ENCODE results near the gene DYSF.

Gene DYSF

GRCh38 chr2:71610671-71611070, 157.3 kb downstream of the DYSF start:
- DNase-seq (ENCODE audit: low read depth): no peak
- no peak for TF ChIP-seq CTCF (IDR thresholded peaks at IDR 0.05; ENCODE audit: low read depth, low read length, missing control alignments)
- H3K4me3 ChIP-seq (ENCODE audit: low read depth, low read length): no peak overlapping the region

GRCh38 chr2:71611247-71611646, 157.9 kb downstream of the DYSF start:
- no peak for TF ChIP-seq CTCF (IDR thresholded peaks at IDR 0.05; ENCODE audit: low read depth, low read length, missing control alignments)
- H3K4me3 ChIP-seq (ENCODE audit: low read depth, low read length): no peak overlapping the region
- no peak for DNase-seq (ENCODE audit: low read depth)

- H3K4me3 ChIP-seq (ENCODE audit: low read depth, low read length): no peak overlapping the region
- DNase-seq (ENCODE audit: low read depth): no peak
- TF ChIP-seq CTCF (IDR thresholded peaks at IDR 0.05; ENCODE audit: low read depth, low read length, missing control alignments): no peak
Measured at GRCh38 chr2:71611781-71612527, 158.6 kb downstream of the DYSF start.

GRCh38 chr2:71612581-71613402, 159.4 kb downstream of the DYSF start:
- no peak for DNase-seq (ENCODE audit: low read depth)
- no peak for TF ChIP-seq CTCF (IDR thresholded peaks at IDR 0.05; ENCODE audit: low read depth, low read length, missing control alignments)
- H3K4me3 ChIP-seq (ENCODE audit: low read depth, low read length): no peak overlapping the region

- DNase-seq (ENCODE audit: low read depth): no peak
- TF ChIP-seq CTCF (IDR thresholded peaks at IDR 0.05; ENCODE audit: low read depth, low read length, missing control alignments): no peak
- H3K4me3 ChIP-seq (ENCODE audit: low read depth, low read length): no peak overlapping the region
Measured at GRCh38 chr2:71613403-71613952, 160.1 kb downstream of the DYSF start.

GRCh38 chr2:71613953-71614925, 160.9 kb downstream of the DYSF start:
- no peak overlapping the region for H3K4me3 ChIP-seq (ENCODE audit: low read depth, low read length)
- DNase-seq (ENCODE audit: low read depth): no peak
- no peak for TF ChIP-seq CTCF (IDR thresholded peaks at IDR 0.05; ENCODE audit: low read depth, low read length, missing control alignments)
